IPS-15b (cell line): Measurements from ENCODE around the gene SLC17A9.

Experiments
- H3K27me3 ChIP-seq: one replicate; pipeline ENCODE4 v1.6.1; 2013; ENCODE audit warnings: low read length; ENCODE audit not compliant: control insufficient read depth, insufficient read depth
- H3K36me3 ChIP-seq: one replicate; pipeline ENCODE4 v1.6.1; 2013; ENCODE audit warnings: low read length; ENCODE audit not compliant: control insufficient read depth, insufficient read depth
- H3K4me1 ChIP-seq: one replicate; pipeline ENCODE4 v1.6.1; 2013; ENCODE audit warnings: mild to moderate bottlenecking, low read length; ENCODE audit not compliant: control insufficient read depth, insufficient read depth
- H3K4me3 ChIP-seq: one replicate; pipeline ENCODE4 v1.5.1; 2013; ENCODE audit warnings: low read depth, low read length
- H3K9ac ChIP-seq: one replicate; pipeline ENCODE4 v1.6.1; 2013; ENCODE audit warnings: low read depth, mild to moderate bottlenecking, low read length
- H3K9me3 ChIP-seq: one replicate; pipeline ENCODE4 v1.6.1; 2013; ENCODE audit warnings: mild to moderate bottlenecking, low read length; ENCODE audit not compliant: control insufficient read depth, insufficient read depth

SLC17A9 gene

DNA sequence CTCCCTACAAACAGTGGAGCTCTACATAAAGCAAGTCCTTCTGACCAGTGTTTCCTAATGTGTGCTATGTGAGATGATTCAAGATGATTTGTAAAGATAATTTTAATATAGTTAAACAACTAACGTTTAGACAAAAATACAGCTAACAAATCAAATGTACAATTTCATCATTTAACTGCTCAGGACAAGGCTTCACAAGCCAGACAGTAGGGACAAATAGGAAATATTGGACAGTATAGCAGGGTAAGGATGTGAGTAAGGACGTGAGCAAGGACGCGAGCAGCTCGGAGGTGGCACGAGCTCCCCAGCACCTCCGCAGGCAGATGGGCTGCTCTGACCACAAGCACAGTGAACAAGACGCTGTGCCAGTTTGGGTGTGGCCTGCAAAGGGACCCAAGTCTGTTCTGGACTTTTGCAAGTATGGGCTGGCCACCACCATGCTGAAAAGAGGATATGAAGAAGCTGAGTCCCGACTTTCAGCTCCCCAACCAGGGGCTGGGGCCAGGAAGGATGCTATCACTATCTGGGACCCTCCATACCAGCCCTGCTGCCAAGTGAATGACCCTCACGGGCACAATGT lies 40.7 kb upstream of the SLC17A9 start:
- peaks cover 15% of the 10 kb centered on the region for H3K4me1 ChIP-seq

DNA sequence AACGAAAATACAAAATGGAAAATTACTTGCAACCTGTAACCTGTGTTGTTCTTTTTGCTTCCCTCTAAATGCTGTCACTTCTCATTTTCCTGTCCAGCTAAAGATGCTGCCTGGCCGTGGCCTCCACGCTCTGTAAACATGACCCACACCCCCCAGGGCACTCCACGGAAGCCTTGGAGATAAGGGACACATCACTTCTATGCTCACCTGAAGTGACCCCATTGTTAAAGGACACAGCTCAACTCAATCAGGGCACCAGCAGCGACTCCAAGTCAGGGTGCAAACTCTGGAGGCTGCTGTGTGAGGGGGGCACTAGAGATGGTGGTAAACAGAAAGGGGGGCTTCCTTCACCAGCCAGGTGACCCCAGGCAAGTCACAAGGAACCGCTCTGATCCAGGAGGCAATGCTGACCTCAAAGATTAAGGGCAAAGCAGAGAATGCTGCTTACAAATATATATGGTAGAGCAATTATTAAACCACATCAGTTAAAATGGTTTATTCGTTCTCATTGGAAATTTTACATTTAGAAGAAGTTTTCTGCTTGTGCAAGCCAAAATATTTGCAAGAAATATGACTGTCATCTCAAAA lies 39.4 kb upstream of the SLC17A9 start:
- H3K27me3 ChIP-seq: no peaks in the 10 kb centered on the region
- H3K9me3 ChIP-seq: no peaks in the 10 kb centered on the region
- peaks cover 28% of the 10 kb centered on the region for H3K4me1 ChIP-seq
- peaks cover 39% of the 10 kb centered on the region for H3K36me3 ChIP-seq
- H3K4me3 ChIP-seq: no peak overlapping the region
- H3K9ac ChIP-seq: no peak overlapping the region

More for the DNA sequence above, 40.7 kb upstream of the SLC17A9 start:
- no peaks in the 10 kb centered on the region for H3K9me3 ChIP-seq
- H3K9ac ChIP-seq: no peak overlapping the region
- H3K36me3 ChIP-seq: peaks cover 47% of the 10 kb centered on the region
- no peaks in the 10 kb centered on the region for H3K27me3 ChIP-seq
- no peak overlapping the region for H3K4me3 ChIP-seq

DNA sequence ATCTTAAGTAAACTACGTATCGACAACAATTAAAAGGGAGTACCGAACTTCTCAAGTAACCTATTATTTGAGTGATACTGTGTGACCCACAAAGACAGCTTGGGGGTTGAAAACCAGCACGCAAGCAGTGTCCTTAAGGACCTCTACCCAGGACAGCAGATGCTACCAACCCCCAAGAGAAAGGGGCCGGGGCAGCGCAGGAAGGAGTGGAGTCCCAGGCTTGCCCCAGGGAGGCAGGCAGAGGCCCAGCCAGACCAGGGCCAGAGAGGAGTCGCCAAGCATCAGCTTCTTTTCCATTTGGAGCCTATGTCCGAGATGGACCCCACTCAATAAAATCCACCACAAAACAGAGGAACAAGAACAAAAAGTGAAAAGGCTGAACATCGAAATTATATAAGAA lies 38.1 kb upstream of the SLC17A9 start:
- H3K36me3 ChIP-seq: peaks cover 26% of the 10 kb centered on the region
- no peaks in the 10 kb centered on the region for H3K9me3 ChIP-seq
- no peak overlapping the region for H3K9ac ChIP-seq
- H3K4me3 ChIP-seq: no peak overlapping the region
- H3K4me1 ChIP-seq: peaks cover 36% of the 10 kb centered on the region
- no peaks in the 10 kb centered on the region for H3K27me3 ChIP-seq

DNA sequence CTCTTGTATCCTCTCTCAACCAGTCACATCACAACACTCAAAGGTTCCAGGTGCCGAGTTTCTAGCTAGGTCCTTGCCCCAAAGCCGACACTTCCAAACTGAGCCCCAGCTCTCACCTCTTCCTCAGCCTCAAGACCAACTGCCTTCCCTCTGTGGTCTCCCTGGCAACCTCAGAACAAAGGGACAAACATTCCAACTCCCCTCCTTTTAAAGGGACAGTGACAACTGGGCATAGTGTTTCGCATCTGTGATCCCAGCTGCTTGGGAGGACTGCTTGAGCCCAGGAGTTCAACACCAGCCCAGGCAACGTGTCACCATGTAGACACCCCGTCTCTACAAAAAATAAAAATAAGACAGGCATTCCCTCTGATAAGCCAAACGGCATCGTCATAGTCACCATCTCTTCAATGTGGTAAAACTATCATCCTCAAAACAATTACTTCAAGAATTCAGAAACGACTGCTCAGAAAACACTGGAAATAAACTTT lies 37.5 kb upstream of the SLC17A9 start:
- H3K4me1 ChIP-seq: peaks cover 40% of the 10 kb centered on the region
- peaks cover 22% of the 10 kb centered on the region for H3K36me3 ChIP-seq
- H3K9ac ChIP-seq: no peak overlapping the region
- H3K9me3 ChIP-seq: no peaks in the 10 kb centered on the region
- no peaks in the 10 kb centered on the region for H3K27me3 ChIP-seq
- peak overlapping the region; percentile 16 for H3K4me3 ChIP-seq

DNA sequence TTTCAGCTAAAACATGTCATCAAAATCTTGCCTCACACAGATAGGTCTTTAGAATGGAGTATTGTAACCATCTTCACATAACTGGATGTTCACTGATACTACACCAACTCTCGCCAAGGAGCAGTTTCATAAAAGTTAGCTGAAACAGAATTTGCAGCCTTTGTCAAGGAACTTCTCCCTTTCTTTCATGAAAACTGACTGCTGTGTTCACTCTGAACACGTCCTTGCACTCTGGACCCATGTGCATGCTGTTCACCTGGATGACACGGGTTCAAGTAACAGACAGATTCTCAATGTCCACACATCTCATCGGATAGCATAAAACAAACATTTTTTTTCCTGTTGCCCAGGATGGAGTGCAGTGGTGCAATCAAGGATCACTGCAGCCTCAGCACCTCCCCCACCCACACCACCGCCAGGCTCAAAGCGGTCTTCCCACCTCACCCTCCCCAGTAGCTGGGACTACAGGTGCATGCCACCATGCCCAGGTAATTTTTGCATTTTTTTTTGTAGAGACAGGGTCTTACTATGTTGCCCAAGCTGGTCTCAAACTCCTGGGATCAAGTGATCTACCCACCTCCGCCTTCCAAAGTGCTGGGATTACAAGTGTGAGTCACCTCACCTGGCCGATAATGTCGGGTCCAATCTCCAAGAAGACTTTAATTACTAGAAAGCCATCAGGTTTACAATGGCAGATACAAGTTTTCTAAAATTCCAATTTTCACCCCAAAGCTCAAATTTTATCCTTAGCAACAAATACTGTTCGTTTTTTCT lies 35.6 kb upstream of the SLC17A9 start:
- peaks cover 4% of the 10 kb centered on the region for H3K36me3 ChIP-seq
- H3K9ac ChIP-seq: no peak overlapping the region

DNA sequence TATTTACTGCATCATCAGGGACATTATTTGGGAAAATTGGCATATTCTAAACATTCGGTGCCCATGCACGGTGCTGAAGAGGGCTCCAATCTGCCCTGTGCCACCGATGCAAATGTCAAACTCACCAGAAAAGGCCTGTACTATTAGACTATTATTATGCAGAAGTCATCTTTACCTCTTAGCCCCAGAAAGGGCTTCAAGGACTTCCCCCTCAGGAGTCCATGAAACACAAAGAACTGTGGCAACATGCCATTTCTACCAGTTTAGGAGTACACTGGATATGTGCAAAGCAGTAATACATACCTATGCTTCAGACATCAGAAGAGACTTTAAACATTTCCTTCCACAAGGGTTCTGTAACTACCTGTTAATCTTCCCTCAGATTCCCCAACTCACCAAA lies 34.8 kb upstream of the SLC17A9 start:
- Histone ChIP-seq H3K36me3 (no peaks in the 10 kb centered on the region), H3K9me3 (no peaks in the 10 kb centered on the region), H3K4me1 (peaks cover 52% of the 10 kb centered on the region), H3K27me3 (no peaks in the 10 kb centered on the region), H3K9ac (no peak overlapping the region), H3K4me3 (no peak overlapping the region)

More for the DNA sequence above, 35.6 kb upstream of the SLC17A9 start:
- Histone ChIP-seq H3K4me3 (peak overlapping the region; percentile 21), H3K27me3 (no peaks in the 10 kb centered on the region), H3K9me3 (no peaks in the 10 kb centered on the region), H3K4me1 (peaks cover 50% of the 10 kb centered on the region)

DNA sequence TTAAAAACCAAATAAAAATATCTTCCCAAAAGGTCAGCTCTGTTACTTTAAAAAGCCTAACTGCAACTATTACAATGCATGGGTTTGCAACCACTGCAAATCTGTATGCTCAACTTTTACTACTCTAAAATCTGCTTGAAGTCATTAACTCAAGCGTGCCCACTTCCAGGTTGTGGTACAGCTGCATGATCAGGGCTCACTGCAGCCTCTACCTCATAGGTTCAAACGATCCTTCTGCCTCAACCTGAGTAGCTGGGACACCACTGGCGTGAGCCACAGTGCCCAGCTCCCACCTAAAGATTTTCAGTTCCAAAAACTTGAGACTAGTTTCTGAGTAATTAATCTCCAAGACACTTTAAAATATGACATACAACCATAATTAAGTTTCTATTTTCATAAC lies 34.4 kb upstream of the SLC17A9 start:
- Histone ChIP-seq H3K9me3 (no peaks in the 10 kb centered on the region), H3K4me3 (no peak overlapping the region), H3K9ac (no peak overlapping the region), H3K27me3 (no peaks in the 10 kb centered on the region), H3K36me3 (no peaks in the 10 kb centered on the region), H3K4me1 (peaks cover 52% of the 10 kb centered on the region)

DNA sequence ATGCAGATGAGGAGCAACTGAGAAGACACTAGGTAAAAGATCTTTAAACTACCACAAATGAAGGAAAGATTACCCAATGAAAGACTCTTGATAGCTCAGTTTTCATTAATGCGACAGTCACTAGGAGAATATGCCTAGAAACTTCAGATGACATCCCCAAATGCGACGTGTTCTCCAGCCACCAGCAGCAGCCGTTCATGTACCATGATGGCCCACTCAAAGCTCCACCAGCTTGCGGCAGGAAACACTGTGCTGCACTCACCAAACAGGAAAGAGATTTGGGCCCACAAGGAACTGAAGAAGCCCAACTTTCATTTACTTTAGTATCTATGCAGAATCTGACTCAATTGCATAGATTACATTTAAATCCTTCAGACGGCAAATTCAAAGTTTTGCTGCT lies 33.7 kb upstream of the SLC17A9 start:
- Histone ChIP-seq H3K27me3 (no peaks in the 10 kb centered on the region), H3K9ac (no peak overlapping the region), H3K9me3 (no peaks in the 10 kb centered on the region), H3K4me3 (no peak overlapping the region), H3K36me3 (no peaks in the 10 kb centered on the region), H3K4me1 (peaks cover 55% of the 10 kb centered on the region)

DNA sequence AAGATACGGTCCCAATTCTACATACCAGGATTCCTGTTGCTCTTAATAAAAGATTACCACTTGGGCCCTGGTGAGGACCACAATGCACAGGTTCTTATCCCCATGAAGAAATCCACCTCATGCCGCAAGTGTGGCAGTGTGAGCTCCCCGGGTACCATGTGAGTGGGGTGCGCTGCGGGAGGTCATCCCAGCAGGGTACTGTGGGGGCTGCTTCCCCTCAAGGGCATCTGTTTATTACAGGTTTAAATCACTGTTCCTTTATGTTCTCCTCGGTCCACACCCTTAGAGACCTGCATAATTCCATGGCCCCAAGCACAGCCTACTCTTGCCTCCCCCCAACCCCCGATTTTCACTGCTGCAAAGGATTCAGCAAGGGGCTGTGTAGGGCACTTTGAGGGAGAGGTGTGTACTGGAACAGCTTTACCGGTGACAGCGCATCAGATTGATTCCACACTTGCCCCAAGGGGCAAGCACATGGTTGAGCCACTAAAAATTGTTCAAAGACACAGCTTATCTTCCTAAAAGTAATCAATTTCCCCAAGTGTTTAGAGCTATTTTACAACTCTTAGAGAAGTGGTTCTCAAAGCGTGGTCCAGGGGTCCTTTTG lies 32.4 kb upstream of the SLC17A9 start:
- H3K9ac ChIP-seq: no peak overlapping the region
- no peaks in the 10 kb centered on the region for H3K27me3 ChIP-seq
- H3K9me3 ChIP-seq: no peaks in the 10 kb centered on the region
- H3K4me3 ChIP-seq: peak overlapping the region; percentile 8
- H3K4me1 ChIP-seq: peaks cover 53% of the 10 kb centered on the region
- no peaks in the 10 kb centered on the region for H3K36me3 ChIP-seq

DNA sequence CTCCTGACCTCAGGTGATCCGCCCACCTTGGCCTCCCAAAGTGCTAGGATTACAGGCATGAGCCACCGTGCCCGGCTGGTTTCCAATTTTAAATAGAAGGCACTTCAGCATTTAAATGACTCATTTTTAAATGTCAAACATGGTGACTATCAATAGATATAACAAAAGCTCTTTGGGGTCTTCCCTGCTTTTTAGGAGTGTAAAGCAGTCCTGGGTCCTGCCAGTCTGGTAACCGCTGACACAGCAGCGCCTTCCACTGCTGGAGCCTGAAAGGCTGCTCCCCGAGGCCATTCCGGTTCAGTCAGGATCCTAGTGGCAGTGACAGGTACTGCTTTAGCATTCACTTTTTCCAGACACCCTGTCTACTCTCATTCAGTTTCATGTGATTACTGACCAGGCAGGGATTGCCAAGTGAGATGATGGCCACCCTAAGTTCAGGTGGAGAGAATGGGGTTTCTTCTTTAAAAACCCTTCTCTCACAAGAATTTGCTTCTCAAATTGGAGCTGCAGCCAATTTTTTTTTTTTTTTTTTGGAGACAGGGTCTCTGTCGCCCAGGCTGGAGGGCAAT lies 31.3 kb upstream of the SLC17A9 start:
- Histone ChIP-seq H3K4me3 (no peak overlapping the region), H3K4me1 (peaks cover 48% of the 10 kb centered on the region), H3K9ac (no peak overlapping the region), H3K27me3 (no peaks in the 10 kb centered on the region), H3K36me3 (no peaks in the 10 kb centered on the region), H3K9me3 (no peaks in the 10 kb centered on the region)

DNA sequence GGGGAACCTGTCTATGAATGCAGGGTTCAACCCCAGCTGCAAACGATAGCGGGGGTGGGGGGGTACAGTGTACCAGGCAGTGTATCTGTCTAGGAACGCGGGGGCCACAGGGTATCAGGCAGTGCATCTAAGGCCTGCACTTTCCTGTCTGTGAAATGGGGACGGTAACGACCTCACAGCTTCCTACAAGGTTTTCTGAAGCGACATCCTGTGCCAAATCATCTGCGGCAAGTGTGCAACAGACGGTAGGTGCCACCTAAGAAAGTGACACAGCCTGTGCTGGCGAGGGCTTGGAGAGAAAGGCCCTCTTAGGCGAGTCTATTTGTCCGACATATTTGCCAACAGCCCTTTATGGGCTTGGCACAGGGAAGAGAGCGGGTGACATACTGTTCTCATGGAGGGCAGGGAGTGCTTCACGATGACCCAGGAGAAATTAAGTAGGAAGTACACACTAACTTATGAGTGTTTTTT lies 30.0 kb upstream of the SLC17A9 start:
- H3K9ac ChIP-seq: no peak overlapping the region
- H3K27me3 ChIP-seq: no peaks in the 10 kb centered on the region
- H3K4me3 ChIP-seq: no peak overlapping the region
- peaks cover 39% of the 10 kb centered on the region for H3K4me1 ChIP-seq
- H3K36me3 ChIP-seq: no peaks in the 10 kb centered on the region
- H3K9me3 ChIP-seq: no peaks in the 10 kb centered on the region
